Peyer's patch (tissue), 4 donors: ENCODE results near the gene DVL2.

ENCODE experiments used
- POLR2A ChIP-seq, 2 donors: fragments of 450-650 bp; IDR thresholded peaks; one replicate each; pipeline ENCODE4 v1.5.1; 2017; ENCODE audit warnings: antibody characterized with exemption in 2 of 2, mild to moderate bottlenecking in 2 of 2, moderate library complexity in 2 of 2
- TF ChIP-seq, protein P1 (sequence below), 6 experiments: fragments of 450-650 bp in 4 of 6; fragments of 200-600 bp in 2 of 6; sonication (generic) in 1 of 6; IDR thresholded peaks; one replicate each; pipeline ENCODE4 v1.5.1; 2017 to 2019; ENCODE audit warnings: antibody characterized with exemption in 6 of 6, mild to moderate bottlenecking in 3 of 6, moderate library complexity in 1 of 6

DNA sequence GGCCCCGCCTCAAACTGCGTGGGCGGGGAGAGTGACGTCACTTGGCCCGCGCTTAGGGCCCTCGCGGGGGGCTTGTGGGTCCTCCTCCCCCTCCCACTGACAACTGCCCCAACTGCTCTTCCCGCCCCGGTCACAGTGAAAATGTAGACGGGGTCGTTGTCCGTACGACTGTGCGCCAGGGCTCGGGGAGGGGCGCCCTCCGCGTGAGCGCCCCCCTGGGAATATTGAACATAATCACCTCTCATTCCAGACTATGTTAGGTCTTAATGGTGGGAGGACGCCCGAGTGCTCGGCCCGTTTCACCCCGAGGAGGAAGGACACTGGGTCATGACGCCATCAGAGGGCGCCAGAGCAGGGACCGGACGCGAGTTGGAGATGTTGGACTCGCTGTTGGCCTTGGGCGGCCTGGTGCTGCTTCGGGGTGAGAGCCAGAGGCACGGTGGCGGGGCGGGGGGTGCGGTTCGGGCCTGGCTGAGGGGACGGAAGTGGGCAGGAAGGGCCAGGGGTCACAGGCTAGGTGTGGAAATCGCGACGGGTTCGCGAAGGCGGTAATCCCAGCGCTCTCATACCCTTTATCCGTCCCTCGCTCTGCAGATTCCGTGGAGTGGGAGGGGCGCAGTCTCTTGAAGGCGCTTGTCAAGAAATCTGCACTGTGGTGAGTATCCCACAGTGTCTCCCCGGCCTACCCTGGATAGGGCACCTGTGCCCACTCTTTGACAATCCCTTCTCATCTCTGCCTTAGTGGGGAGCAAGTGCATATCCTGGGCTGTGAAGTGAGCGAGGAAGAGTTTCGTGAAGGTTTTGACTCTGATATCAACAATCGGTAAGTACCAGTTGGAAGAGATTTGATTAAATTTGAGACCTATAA, 18.1 kb upstream of the DVL2 start, which contains the start of gene ELP5:
- TF ChIP-seq, protein P1, sequence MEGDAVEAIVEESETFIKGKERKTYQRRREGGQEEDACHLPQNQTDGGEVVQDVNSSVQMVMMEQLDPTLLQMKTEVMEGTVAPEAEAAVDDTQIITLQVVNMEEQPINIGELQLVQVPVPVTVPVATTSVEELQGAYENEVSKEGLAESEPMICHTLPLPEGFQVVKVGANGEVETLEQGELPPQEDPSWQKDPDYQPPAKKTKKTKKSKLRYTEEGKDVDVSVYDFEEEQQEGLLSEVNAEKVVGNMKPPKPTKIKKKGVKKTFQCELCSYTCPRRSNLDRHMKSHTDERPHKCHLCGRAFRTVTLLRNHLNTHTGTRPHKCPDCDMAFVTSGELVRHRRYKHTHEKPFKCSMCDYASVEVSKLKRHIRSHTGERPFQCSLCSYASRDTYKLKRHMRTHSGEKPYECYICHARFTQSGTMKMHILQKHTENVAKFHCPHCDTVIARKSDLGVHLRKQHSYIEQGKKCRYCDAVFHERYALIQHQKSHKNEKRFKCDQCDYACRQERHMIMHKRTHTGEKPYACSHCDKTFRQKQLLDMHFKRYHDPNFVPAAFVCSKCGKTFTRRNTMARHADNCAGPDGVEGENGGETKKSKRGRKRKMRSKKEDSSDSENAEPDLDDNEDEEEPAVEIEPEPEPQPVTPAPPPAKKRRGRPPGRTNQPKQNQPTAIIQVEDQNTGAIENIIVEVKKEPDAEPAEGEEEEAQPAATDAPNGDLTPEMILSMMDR (IDR thresholded peaks at IDR 0.05) = peak in 5 of 6 experiments; percentile 22 to 54 (median 37)
- TF ChIP-seq POLR2A (IDR thresholded peaks at IDR 0.05) = peak; percentile 66 to 77
